Posterior cingulate gyrus (tissue), 11 donors: ENCODE measurements around the gene PRPH2.
"Not testable (repeated sequence)": the region's sequence is repeated elsewhere in the genome, so short reads cannot be mapped to it uniquely, and the experiment has no call there.

Experiments
- DNase-seq, 10 donors: peaks; one replicate each; pipeline versions ENCODE4 v3.0.0 to v3.0.0-alpha.2; 2020 to 2021; ENCODE audit warnings: mixed read lengths in 3 of 10
- intact Hi-C: fragments of 100-400 bp; cut with DNase I; formaldehyde crosslinking; loops from one replicate; pipeline ENCODE4 v1.15.1; 2023

The PRPH2 gene

GRCh38 chr6:42744351-42744893, 22.0 kb upstream of the PRPH2 start:
- intact Hi-C loops = loop anchor here (2.0 kb wide), 1 partner anchor 18 kb away; no protein-coding TSS in a partner anchor
- DNase-seq = peak in 1 of 10 donors; percentile 43

- DNase-seq = peak in 1 of 10 donors; percentile 41
- intact Hi-C loops = no loop called here
These were observed 19.9 kb upstream of the PRPH2 start for GRCh38 chr6:42742116-42742894.

DNA sequence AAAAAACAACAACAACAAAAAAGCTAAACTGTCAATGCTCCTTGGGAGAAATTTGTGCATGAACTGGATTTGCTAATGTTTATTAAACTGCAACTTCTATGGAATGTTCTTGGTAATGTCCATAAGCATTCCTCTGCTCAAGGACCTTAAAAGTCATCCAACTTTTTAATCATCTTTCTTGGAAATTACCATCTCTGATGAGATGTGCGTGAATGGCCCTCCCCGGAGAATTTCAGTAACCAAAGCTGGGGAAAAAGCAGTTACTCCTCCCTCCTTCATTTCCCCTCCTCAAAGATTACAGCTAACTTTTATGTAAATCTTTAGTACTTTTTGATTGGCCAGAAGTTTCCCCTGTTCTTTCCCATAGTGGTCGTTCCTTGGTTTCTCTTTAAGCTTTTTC, 18.3 kb upstream of the PRPH2 start:
- DNase-seq = no peak
- intact Hi-C loops = no loop called here

DNA sequence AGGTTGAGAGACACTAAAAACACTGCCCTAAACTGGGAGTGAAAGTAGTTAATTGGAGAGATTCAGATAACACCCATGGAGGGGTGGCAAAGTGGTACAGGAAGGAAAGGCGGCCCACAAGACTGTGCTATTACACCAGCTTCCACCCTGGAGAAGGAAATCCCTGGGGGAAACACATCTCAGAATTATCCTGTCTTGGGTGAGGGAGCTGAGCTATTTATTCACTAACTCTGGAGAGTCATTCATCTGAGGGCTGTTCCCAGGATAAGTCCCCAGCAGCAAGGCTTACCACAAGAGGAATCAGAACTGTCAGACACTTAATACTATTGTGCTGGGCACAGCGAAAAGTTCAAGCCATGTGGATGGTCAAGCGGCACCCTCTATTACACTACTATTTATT, 13.6 kb upstream of the PRPH2 start:
- intact Hi-C loops = no loop called here
- DNase-seq = peak in 1 of 10 donors; percentile 5

- peak in 1 of 10 donors; percentile 60 for DNase-seq
- intact Hi-C loops = not testable (repeated sequence)
These were observed 11.6 kb upstream of the PRPH2 start for GRCh38 chr6:42733867-42734481.

DNA sequence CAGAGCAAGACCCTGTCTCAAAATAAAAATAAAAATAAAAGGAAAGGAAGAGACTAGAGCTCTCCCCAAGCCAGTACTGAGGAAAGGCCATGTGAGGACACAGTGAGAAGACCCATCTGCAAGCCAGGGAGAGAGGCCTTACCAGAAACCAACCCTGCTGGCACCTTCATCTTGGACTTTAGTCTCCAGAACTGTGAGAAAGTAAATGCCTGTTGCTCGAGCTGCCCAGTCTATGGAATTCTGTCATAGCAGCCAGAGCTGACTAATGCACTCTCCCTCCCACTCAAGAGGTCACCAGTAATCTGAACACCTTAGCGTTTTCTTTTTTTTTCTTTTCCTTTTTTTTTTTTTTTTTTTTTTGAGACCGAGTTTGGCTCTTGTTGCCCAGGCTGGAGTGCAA, 7.3 kb upstream of the PRPH2 start:
- DNase-seq = peak in 1 of 10 donors; percentile 10
- intact Hi-C loops = loop anchor here (10.0 kb wide), 1 partner anchor 55 kb away; the partner anchor contains the start of gene BICRAL

GRCh38 chr6:42727627-42728026, 5.2 kb upstream of the PRPH2 start:
- intact Hi-C loops = loop anchor here (2.0 to 10.0 kb wide), 3 partner anchors 17 to 67 kb away; partner anchors contain the start of gene BICRAL
- peak in 1 of 10 donors; percentile 48 for DNase-seq

- intact Hi-C loops = loop anchor here (2.0 to 10.0 kb wide), 3 partner anchors 18 to 66 kb away; partner anchors contain the start of gene BICRAL
- peak in 7 of 10 donors; percentile 20 to 91 (median 56) for DNase-seq
These were observed 4.8 kb upstream of the PRPH2 start for GRCh38 chr6:42727087-42727611.

DNA sequence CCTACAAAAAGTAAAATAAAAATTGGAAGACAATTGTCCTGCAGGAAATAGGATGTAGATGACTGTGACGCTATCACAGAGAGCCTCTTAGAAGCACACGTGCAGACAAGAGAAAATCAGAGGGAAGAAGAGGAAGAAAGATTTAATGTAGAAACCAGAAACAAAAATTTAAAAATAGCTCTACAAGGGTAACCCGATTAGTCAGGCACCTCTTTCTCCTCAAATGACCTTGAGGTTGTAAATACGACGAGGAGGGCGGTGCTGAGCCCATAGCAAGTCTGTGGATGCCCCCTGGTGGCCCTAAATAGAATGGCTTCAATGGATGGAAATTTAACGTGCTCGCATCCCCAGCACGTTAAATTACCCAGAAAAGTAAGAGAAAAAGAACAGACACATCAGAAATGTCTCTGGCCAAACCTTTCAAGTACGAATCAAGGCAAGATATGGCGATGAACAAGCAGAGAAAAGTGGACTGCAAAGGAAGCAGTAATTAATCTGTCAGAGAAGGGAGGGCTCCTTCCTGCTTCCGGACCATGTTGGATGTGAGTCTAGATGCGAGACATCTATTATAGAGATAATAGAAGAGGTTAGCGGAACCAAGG, 4.2 kb upstream of the PRPH2 start:
- peak in 9 of 10 donors; percentile 22 to 92 (median 61) for DNase-seq
- intact Hi-C loops = loop anchor here (2.0 to 10.0 kb wide), 3 partner anchors 18 to 66 kb away; partner anchors contain the start of gene BICRAL

- no peak for DNase-seq
- intact Hi-C loops = loop anchor here (2.0 to 10.0 kb wide), 3 partner anchors 19 to 65 kb away; partner anchors contain the start of gene BICRAL
These were observed 3.6 kb upstream of the PRPH2 start for GRCh38 chr6:42726026-42726425.

DNA sequence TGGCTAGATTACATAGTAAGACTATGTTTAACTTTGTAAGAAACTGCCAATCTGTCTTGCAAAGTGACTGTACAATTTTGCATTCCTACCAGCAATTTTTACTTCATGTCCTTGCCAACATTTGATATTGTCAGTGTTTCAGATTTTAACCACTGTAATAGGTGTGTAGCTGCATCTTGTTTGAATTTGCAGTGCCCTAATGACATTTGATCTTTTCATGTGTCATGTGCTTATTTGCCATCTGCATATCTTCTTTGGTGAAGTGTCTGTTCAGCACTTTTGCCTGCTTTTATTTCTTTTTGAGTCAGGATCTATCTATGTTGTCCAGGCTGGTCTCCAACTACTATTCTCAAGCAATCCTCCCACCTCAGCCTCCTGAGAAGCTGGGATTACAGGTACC, 2.4 kb upstream of the PRPH2 start:
- DNase-seq = no peak
- intact Hi-C loops = loop anchor here (10.0 kb wide), 1 partner anchor 60 kb away; the partner anchor contains the start of gene BICRAL

DNA sequence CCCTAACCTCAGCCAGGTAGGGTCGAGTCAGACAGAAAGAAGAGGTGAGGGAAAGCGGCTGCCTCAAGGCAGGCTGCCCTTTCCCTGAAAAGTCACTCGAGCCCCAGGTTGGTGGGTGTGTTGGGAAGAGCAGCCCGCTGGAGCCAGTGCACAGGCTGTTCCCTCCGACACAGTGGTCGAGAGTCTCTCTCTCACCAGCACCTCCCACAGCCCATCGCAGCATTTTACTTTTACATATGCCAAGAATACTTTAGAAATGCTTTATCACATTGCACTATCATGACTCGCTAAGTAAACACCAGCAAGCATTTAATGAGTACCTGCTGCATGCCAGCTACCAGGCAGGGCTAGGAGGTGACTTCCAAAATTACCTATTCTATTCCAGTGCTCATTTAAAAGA, 1.7 kb downstream of the PRPH2 start:
- intact Hi-C loops = loop anchor here (10.0 kb wide), 1 partner anchor 64 kb away; the partner anchor contains the start of gene BICRAL
- peak in 2 of 10 donors; percentile 8 to 61 for DNase-seq

DNA sequence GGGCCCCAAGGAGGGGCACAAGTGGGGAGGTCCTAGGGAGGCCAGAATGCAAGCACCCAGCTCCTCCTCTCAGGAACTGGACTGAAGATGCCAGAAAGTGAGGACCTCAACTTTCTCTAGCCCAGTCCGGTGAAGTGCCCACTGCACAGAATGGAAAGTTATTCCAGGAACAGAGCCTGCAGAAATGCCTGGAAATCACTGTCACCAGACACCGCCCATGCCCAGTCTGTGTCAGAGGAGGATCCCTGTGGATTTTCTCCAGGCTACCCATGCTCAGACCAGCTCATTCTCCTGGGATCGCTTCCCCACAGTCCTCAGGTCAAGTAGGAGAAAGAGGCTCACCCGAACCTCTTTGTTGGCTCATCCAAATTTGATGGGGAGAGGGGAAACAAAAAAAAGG, 6.5 kb downstream of the PRPH2 start:
- intact Hi-C loops = no loop called here
- DNase-seq = no peak

DNA sequence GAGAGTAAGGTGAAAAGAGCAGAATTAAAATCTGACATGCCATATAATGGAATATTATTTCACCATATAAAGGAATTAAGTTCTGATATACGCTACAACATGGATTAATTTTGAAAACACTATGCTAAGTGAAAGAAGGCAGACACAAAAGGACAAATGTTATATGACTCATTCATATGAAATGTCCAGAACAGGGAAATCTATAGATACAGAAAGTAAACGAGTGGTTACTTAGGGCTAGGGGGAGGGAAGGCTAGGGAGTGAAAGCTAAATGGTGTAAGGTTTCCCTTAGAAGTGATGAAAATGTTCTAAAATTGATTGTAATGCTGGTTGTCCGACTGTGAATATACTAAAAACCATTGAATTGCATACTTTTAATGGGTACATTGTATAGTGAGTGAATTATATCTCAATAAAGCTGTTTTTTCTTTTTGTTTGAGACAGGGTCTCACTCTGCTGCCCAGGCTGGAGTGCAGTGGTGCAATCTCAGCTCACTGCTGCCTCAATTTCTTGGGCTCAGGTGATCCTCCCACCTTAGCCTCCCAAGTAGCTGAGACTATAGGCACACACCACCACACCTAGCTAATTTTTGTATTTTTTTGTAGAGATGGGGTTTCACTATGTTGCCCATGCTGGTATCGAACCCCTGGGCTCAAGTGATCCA, 8.2 kb downstream of the PRPH2 start:
- intact Hi-C loops = no loop called here
- DNase-seq = no peak

GRCh38 chr6:42711930-42712329, 10.5 kb downstream of the PRPH2 start:
- no peak for DNase-seq
- intact Hi-C loops = no loop called here

DNA sequence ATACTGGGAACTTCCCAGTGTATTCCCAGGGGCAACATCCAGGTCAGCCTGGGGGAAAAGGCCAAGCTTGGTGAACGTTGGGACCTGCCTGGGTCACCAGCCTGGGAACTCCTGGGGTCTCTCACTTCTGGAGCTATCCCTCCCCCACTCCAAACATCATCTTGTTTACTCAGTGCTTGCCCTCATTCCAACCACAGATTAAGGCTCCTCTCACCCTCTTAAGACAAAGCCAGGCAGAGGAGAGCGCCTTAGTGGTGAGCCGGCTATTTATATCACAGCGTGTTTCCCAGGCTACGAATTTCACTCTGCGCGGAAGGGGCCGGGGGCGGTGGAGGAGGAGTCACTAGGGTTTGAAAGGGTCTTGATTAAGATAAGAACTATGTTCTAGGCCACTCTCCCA, 12.1 kb downstream of the PRPH2 start:
- DNase-seq = peak in 1 of 10 donors; percentile 85
- intact Hi-C loops = no loop called here

DNA sequence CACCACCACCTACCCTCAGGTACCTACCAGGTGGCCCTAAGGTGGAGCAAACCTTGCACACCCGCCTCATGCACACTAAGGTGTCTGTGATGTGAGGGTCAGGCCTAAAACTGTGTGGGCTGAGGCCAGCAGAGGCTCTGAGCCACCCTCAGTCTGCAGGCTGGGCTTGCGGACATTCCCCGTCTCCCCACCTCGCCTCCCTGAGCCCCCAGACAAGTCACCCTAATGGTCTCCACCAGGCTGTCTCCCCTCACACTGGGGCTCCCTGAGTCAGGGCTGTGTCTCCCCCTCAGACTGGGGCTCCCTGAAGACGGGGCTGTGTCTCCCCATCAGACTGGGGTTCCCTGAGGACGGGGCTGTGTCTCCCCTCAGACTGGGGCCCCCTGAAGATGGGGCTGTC, 12.5 kb downstream of the PRPH2 start:
- peak in 1 of 10 donors; percentile 43 for DNase-seq
- intact Hi-C loops = no loop called here

DNA sequence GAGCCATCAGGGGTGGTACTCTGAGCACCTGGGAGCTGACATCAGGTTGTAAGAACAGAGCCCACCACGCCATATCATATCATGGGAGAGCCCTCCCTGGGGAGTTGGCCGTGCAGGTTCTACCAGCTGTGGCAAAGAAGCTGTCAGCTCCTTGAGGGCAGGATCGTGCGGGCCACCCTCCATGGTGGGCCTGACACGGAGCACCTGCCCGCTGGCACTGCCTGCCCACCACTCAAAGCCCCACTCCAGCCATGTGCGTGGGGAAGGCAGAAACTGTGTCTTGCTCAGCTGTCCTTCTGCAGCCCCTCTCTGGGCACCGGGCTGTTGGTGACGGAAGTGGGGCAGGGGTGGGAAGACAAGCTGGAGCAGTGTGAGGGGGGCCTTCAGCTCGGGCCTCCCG, 14.3 kb downstream of the PRPH2 start:
- DNase-seq = no peak
- intact Hi-C loops = no loop called here

- DNase-seq = peak in 1 of 10 donors; percentile 56
- intact Hi-C loops = no loop called here
These were observed 14.8 kb downstream of the PRPH2 start for GRCh38 chr6:42707595-42707994.

DNA sequence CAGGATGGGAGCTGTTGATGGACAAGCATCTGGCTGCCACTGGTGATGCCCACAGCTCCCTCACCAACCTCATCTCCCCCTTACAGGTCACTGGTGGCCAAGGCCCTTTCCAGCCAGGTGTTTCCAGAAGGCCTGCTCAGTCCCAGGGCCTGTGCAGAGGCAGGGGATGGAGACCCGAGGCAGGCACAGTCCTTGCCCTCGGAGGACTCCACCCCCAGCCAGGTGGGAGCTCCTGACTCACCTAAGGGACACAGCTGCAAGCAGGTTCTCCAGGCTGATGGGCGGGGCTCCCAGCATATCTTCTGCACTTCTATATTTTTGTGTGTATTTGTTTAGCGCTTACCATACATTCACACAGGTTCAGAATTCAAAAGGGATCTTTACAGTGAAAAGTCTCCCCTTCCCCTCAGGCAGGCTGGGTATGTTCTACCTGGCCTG, 17.4 kb downstream of the PRPH2 start:
- DNase-seq = no peak

More for the DNA sequence above, 17.4 kb downstream of the PRPH2 start:
- intact Hi-C loops = no loop called here
